HepG2 (cell line): ENCODE data around the gene LRSAM1. TPM values are rescaled to one million over a fixed set of nuclear protein-coding genes. Genes with fewer than 3 reads are reported as not detected.

Source experiments
- CBX2 ChIP-seq, 2 experiments: fragments of 200-600 bp in 1 of 2; sonication (generic); formaldehyde crosslinking in 1 of 2; IDR thresholded peaks; 2 replicates each; pipeline versions ENCODE4 v1.7.0 to v1.8.1; 2018 to 2022; ENCODE audit warnings: low read depth in 2 of 2, low read length in 1 of 2, mild to moderate bottlenecking in 1 of 2, missing genetic modification reagents in 1 of 2
- GLMP ChIP-seq: sonication (generic); formaldehyde crosslinking; IDR thresholded peaks from 2 replicates; pipeline ENCODE4 v1.9.0; 2021; ENCODE audit warnings: missing genetic modification reagents, mild to moderate bottlenecking, borderline replicate concordance
- HNF1B ChIP-seq: sonication (generic); formaldehyde crosslinking; IDR thresholded peaks from 2 replicates; pipeline ENCODE4 v1.5.1; 2020; ENCODE audit warnings: mild to moderate bottlenecking, moderate library complexity, missing genetic modification reagents
- KDM5A ChIP-seq: fragments of 200-600 bp; sonication (generic); IDR thresholded peaks from 2 replicates; pipeline ENCODE4 v1.7.0; 2018; ENCODE audit warnings: antibody characterized with exemption, mild to moderate bottlenecking, low read length, borderline replicate concordance
- ZNF337 ChIP-seq: sonication (generic); formaldehyde crosslinking; IDR thresholded peaks from 2 replicates; pipeline ENCODE4 v1.5.1; 2020; ENCODE audit warnings: missing genetic modification reagents, low read depth, mild to moderate bottlenecking, borderline replicate concordance
- ZNF407 ChIP-seq: sonication (generic); formaldehyde crosslinking; IDR thresholded peaks from one replicate; pipeline ENCODE4 v1.5.1; 2020; ENCODE audit warnings: mild to moderate bottlenecking, missing genetic modification reagents; ENCODE audit errors: not compliant biosample characterization
- polyA plus RNA-seq, 8 experiments: library from polyadenylated mRNA; depleted of rRNA in 3 of 8; stranded (reverse) in 7 of 8; unstranded in 1 of 8; fragments of >200 nt; fragmentation: Illumina TruSeq in 4 of 8; extraction: Trizol in 4 of 8; gene quantifications; 2 replicates each; pipeline versions ENCODE4 v1.2.1 to v1.2.3, GENCODE V29; 2011 to 2016; ENCODE audit warnings: low read depth in 4 of 8, missing spikeins in 1 of 8, mixed read lengths in 1 of 8; ENCODE audit not compliant: insufficient read depth in 1 of 8
- total RNA-seq, 5 experiments: library from RNA; depleted of rRNA; stranded (reverse); fragments of >200 nt; fragmentation: Illumina TruSeq; extraction: Trizol; gene quantifications; 2 replicates each; pipeline ENCODE4 v1.2.3, GENCODE V29; 2016; ENCODE audit warnings: low read depth in 1 of 5
- TF ChIP-seq, protein P1 (sequence below): IDR thresholded peaks from 2 replicates; pipeline ENCODE4 v1.6.1; 2016; ENCODE audit warnings: low read depth, missing genetic modification reagents, missing compliant biosample characterization

The LRSAM1 gene
- total and polyA plus RNA-seq, 2 of the 13 experiments (the other 11 are each of a cell fraction or from before 2014, with no cell fraction given): 8.7 to 10.2 TPM

- TF ChIP-seq, protein P1, sequence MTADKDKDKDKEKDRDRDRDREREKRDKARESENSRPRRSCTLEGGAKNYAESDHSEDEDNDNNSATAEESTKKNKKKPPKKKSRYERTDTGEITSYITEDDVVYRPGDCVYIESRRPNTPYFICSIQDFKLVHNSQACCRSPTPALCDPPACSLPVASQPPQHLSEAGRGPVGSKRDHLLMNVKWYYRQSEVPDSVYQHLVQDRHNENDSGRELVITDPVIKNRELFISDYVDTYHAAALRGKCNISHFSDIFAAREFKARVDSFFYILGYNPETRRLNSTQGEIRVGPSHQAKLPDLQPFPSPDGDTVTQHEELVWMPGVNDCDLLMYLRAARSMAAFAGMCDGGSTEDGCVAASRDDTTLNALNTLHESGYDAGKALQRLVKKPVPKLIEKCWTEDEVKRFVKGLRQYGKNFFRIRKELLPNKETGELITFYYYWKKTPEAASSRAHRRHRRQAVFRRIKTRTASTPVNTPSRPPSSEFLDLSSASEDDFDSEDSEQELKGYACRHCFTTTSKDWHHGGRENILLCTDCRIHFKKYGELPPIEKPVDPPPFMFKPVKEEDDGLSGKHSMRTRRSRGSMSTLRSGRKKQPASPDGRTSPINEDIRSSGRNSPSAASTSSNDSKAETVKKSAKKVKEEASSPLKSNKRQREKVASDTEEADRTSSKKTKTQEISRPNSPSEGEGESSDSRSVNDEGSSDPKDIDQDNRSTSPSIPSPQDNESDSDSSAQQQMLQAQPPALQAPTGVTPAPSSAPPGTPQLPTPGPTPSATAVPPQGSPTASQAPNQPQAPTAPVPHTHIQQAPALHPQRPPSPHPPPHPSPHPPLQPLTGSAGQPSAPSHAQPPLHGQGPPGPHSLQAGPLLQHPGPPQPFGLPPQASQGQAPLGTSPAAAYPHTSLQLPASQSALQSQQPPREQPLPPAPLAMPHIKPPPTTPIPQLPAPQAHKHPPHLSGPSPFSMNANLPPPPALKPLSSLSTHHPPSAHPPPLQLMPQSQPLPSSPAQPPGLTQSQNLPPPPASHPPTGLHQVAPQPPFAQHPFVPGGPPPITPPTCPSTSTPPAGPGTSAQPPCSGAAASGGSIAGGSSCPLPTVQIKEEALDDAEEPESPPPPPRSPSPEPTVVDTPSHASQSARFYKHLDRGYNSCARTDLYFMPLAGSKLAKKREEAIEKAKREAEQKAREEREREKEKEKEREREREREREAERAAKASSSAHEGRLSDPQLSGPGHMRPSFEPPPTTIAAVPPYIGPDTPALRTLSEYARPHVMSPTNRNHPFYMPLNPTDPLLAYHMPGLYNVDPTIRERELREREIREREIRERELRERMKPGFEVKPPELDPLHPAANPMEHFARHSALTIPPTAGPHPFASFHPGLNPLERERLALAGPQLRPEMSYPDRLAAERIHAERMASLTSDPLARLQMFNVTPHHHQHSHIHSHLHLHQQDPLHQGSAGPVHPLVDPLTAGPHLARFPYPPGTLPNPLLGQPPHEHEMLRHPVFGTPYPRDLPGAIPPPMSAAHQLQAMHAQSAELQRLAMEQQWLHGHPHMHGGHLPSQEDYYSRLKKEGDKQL (CRISPR knock-in tag): 0 out of 2 replicates have a peak, but pooled peaks have one; percentile 49
- TF ChIP-seq GLMP (CRISPR knock-in tag) (no peak), ZNF407 (CRISPR knock-in tag) (no peak), KDM5A (peak; percentile 80; the same call in 1 of the 2 replicates), HNF1B (CRISPR knock-in tag) (peak; percentile 79; the same call in 1 of the 2 replicates), CBX2 (IDR thresholded peaks at IDR 0.05; ENCODE audit: low read depth, low read length) (no peak), CBX2 (CRISPR knock-in tag; IDR thresholded peaks at IDR 0.05; ENCODE audit: low read depth) (no peak), ZNF337 (CRISPR knock-in tag) (0 out of 2 replicates have a peak, but pooled peaks have one; percentile 59)
Observed at GRCh38 chr9:127450830-127451607, at the start of gene LRSAM1, which contains the start of gene RPL12 (continued).
